OCI-LY3 (cell line): ENCODE measurements around the gene NAT8L.

ENCODE experiments used
- CTCF ChIP-seq: fragments of 200-600, 300-600 bp; sonication (generic); IDR thresholded peaks from 2 replicates; pipeline ENCODE4 v1.5.1; 2014; ENCODE audit warnings: antibody characterized with exemption, low read length, low read depth
- EZH2phosphoT487 ChIP-seq: fragments of 200-600 bp; shearing (Covaris generic); IDR thresholded peaks from 2 replicates; pipeline ENCODE4 v1.6.1; 2018; ENCODE audit warnings: antibody characterized with exemption, mixed run types, low read depth

GRCh38 chr4:2078584-2078983 lies 19.5 kb downstream of the NAT8L start:
- TF ChIP-seq CTCF = no peak
- no peak for TF ChIP-seq EZH2phosphoT487
